ENCODE results near the gene TSNAX.

DNA sequence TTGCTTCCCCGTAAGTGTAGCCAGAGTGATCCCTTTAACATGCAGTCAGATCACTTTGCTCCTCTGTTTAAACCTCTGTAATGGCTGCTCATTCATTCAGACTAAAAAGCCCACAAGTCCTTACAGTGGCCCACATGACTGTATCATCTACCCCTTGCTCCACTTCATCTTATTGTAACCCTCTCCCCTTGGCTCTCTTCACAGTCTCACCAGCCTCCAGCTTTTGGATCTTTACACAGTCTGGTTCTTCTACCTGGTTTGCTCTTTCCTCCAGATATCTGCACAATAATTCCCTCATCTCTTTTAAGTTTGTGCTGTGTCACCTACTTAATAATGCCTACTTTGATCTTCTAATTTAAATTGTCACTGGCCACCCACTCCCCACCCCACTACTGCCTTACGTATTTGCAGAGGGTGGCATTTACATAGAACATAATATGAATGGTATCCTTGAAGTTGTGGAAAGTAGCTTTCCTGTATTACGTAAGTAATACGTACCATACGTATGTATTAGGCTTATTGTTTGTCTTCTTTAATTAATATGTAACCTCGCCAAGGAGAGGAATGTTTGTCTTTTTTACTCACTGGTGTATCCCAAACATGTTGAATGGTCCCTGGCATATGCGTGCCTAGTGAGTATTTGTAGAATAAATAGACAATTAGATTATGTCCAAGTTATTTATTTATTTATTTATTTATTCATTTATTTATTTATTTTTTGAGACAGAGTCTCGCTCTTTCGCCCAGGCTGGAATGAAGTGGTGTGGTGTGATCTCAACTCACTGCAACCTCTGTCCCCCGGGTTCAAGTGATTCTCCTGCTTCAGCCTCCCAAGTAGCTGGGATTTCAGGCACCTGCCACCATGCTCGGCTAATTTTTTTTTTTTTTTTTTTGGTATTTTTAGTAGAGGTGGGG lies 48.6 kb downstream of the TSNAX start:
- no peak for TF ChIP-seq POLR2A (IDR thresholded peaks at IDR 0.05)
- TF ChIP-seq, protein P1, sequence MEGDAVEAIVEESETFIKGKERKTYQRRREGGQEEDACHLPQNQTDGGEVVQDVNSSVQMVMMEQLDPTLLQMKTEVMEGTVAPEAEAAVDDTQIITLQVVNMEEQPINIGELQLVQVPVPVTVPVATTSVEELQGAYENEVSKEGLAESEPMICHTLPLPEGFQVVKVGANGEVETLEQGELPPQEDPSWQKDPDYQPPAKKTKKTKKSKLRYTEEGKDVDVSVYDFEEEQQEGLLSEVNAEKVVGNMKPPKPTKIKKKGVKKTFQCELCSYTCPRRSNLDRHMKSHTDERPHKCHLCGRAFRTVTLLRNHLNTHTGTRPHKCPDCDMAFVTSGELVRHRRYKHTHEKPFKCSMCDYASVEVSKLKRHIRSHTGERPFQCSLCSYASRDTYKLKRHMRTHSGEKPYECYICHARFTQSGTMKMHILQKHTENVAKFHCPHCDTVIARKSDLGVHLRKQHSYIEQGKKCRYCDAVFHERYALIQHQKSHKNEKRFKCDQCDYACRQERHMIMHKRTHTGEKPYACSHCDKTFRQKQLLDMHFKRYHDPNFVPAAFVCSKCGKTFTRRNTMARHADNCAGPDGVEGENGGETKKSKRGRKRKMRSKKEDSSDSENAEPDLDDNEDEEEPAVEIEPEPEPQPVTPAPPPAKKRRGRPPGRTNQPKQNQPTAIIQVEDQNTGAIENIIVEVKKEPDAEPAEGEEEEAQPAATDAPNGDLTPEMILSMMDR (IDR thresholded peaks at IDR 0.05) = no peak
